GM03348 (cell line): Measurements from ENCODE around the gene CCDC171.
"Not testable (repeated sequence)": the region's sequence is repeated elsewhere in the genome, so short reads cannot be mapped to it uniquely, and the experiment has no call there.

Source experiments
- DNase-seq: peaks from one replicate; pipeline ENCODE4 v3.0.0; 2012; ENCODE audit warnings: low spot score

Gene CCDC171

GRCh38 chr9:15570769-15571168, 17.9 kb downstream of the CCDC171 start:
- no peak for DNase-seq

GRCh38 chr9:15572200-15572770, 19.4 kb downstream of the CCDC171 start:
- no peak for DNase-seq

- no peak for DNase-seq
Observed at GRCh38 chr9:15576350-15577050, 23.7 kb downstream of the CCDC171 start.

GRCh38 chr9:15578714-15579113, 25.9 kb downstream of the CCDC171 start:
- DNase-seq, result no peak

GRCh38 chr9:15584379-15584778, 31.5 kb downstream of the CCDC171 start:
- no peak for DNase-seq

- DNase-seq, result no peak
Observed at GRCh38 chr9:15592317-15592716, 39.5 kb downstream of the CCDC171 start.

GRCh38 chr9:15592940-15593339, 40.1 kb downstream of the CCDC171 start:
- not testable (repeated sequence) for DNase-seq

- not testable (repeated sequence) for DNase-seq
Observed at GRCh38 chr9:15600666-15601330, 48.0 kb downstream of the CCDC171 start.

GRCh38 chr9:15606643-15607472, 54.0 kb downstream of the CCDC171 start:
- DNase-seq, result peak; percentile 55

GRCh38 chr9:15612962-15613361, 60.1 kb downstream of the CCDC171 start:
- no peak for DNase-seq

GRCh38 chr9:15617782-15618181, 64.9 kb downstream of the CCDC171 start:
- no peak for DNase-seq

GRCh38 chr9:15618540-15619331, 65.9 kb downstream of the CCDC171 start:
- DNase-seq, result no peak

- DNase-seq, result peak; percentile 20
Observed at GRCh38 chr9:15622318-15622971, 69.6 kb downstream of the CCDC171 start.

- no peak for DNase-seq
Observed at GRCh38 chr9:15635752-15636151, 82.9 kb downstream of the CCDC171 start.

GRCh38 chr9:15640121-15640520, 87.3 kb downstream of the CCDC171 start:
- DNase-seq, result no peak

GRCh38 chr9:15641291-15641690, 88.4 kb downstream of the CCDC171 start:
- no peak for DNase-seq

- DNase-seq, result peak; percentile 68
Observed at GRCh38 chr9:15642369-15642962, 89.6 kb downstream of the CCDC171 start.

- no peak for DNase-seq
Observed at GRCh38 chr9:15670246-15670645, 117.4 kb downstream of the CCDC171 start.

- DNase-seq, result no peak
Observed at GRCh38 chr9:15670894-15671293, 118.1 kb downstream of the CCDC171 start.

- no peak for DNase-seq
Observed at GRCh38 chr9:15693701-15694100, 140.9 kb downstream of the CCDC171 start.

- peak; percentile 15 for DNase-seq
Observed at GRCh38 chr9:15696979-15697378, 144.1 kb downstream of the CCDC171 start.
